ENCODE measurements around the gene GLMP.

The GLMP gene, protein sequence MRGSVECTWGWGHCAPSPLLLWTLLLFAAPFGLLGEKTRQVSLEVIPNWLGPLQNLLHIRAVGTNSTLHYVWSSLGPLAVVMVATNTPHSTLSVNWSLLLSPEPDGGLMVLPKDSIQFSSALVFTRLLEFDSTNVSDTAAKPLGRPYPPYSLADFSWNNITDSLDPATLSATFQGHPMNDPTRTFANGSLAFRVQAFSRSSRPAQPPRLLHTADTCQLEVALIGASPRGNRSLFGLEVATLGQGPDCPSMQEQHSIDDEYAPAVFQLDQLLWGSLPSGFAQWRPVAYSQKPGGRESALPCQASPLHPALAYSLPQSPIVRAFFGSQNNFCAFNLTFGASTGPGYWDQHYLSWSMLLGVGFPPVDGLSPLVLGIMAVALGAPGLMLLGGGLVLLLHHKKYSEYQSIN

GRCh38 chr1:156295391-156295947, at the start of gene GLMP:
GLMP (minus strand) TSS chr1:156295679; CDS start chr1:156295645, 34 bp downstream.
- Mint-ChIP-seq H3K4me3 (peak within 1 kb of the TSS; percentile 89), H3K4me1 (peaks cover 28% of the 10 kb centered on the region), H3K27ac (no peak within 1 kb of the TSS), H3K9me3 (no peaks in the 10 kb centered on the region), H3K36me3 (ENCODE audit: low read depth) (no peaks in the 10 kb centered on the region), H3K27me3 (ENCODE audit: low read depth, poor library complexity) (peaks cover 15% of the 10 kb centered on the region)
- TF ChIP-seq CTCF (IDR thresholded peaks at IDR 0.05) = no peak
- peak; percentile 32 for DNase-seq

DNA sequence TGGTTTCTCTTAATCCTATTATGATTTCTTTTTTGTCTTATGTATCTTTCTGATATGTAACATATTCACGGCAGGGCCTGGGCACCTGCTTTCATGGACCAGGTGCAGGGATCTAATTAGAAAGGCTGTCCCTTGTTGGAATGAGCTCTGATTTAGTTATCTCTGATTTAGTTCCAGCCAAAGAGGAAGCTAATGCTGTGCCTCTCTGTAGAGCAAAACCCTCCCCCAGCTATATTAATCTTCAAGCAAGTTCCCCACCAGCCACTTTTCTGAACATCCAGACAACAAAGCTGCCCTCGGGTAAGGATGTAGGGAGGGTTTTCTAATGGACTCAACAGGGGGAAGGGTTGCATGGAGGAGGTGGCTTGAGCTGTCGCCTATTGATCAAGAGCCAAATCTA, 48.9 kb upstream of the GLMP start:
- Mint-ChIP-seq H3K36me3 (ENCODE audit: low read depth) (no peaks in the 10 kb centered on the region), H3K9me3 (no peaks in the 10 kb centered on the region), H3K4me3 (no peak overlapping the region), H3K4me1 (no peaks in the 10 kb centered on the region), H3K27ac (no peak overlapping the region), H3K27me3 (ENCODE audit: low read depth, poor library complexity) (peaks cover 45% of the 10 kb centered on the region)
- no peak for TF ChIP-seq CTCF (IDR thresholded peaks at IDR 0.05)
- no peak for DNase-seq

DNA sequence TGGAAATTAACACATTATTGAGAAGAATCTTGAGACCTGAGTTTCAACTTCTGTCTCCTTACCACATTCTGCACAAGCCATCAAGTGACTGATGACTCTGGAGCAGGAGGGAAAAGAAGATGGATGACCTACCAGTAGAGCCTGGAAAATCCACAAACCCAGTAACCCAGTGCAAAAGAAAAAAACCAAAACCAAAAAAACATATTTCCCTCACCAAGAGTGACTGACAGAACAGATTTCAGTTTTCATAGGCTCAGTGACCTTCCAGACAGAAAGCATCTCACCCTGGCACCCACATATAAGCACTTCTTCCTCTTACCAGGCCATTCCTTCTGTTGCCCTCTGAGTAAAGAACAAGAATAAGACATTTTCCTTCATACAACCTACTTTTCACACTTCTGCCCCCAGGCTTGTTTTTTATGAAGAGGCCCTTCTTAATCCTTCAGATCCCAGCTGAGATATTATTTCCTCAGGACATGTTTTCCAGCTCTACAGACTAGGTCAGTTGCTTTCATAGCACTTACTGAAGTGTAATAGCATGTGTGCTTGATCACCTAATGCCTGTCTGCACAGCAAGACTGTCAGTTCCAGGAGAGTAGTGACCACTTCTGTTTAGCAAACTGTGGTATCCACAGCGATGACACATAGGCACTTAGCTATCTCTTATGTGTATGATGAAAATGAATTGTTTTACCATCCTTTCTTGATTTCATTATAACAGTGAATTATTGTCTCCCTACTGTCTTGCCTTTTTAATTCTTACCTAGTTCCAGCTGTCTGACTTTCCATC, 46.9 kb upstream of the GLMP start:
- DNase-seq = no peak
- no peak overlapping the region for H3K27ac Mint-ChIP-seq
- TF ChIP-seq CTCF (IDR thresholded peaks at IDR 0.05) = no peak
- H3K36me3 Mint-ChIP-seq (ENCODE audit: low read depth) = no peaks in the 10 kb centered on the region
- peaks cover 31% of the 10 kb centered on the region for H3K27me3 Mint-ChIP-seq (ENCODE audit: low read depth, poor library complexity)
- no peak overlapping the region for H3K4me3 Mint-ChIP-seq
- no peaks in the 10 kb centered on the region for H3K9me3 Mint-ChIP-seq
- H3K4me1 Mint-ChIP-seq = peaks cover 3% of the 10 kb centered on the region

DNA sequence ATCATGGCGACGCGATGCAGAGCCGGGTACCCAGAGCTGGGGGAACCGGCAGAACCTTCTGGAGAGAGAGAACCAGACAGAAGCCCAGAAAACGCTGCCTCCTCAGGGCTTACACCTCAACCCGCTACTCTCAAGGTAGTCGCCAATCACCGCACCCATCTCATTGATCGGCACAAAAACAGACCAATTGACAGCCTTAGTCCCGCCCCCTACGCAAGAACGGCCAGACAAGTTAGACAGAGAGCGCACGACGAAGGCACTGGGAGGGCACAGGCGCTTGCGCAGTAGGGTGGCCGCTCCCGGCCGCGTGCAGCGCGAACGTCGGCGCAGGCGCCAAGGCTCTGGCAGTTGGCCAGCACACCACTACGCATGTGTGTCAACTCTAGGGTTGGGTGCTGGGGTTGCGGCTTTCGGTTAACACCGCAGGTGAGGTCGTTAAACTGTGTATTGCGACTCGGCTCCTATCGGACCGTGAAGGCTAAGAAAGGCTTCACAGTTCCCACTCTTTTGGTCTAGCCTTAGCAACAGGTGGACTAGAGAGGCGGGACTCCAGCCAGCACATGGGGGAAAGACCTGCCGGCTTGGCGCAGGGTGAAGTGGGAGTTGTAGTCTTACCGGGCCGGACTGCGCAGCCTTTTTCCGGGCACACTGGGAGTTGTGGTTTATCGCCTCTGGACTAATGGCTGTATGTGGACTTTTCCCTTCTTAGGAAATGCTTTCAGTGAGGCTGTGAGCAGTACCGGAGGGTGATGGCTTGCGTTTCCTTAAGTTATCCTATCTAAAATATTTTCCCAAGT, 42.9 kb upstream of the GLMP start, which contains the start of the genes CCT3 and TSACC:
Gene CCT3 (minus strand): TSS at position 113 of the 797 bp plus-strand sequence. CDS start 108 bp downstream, at position 5.
Gene TSACC (plus strand): TSS at position 347 of the 797 bp plus-strand sequence. CDS start 1,232 bp downstream, outside the sequence.
- DNase-seq = peak; percentile 99
- H3K36me3 Mint-ChIP-seq (ENCODE audit: low read depth) = peaks cover 27% of the 10 kb centered on the region
- TF ChIP-seq CTCF (IDR thresholded peaks at IDR 0.05) = no peak
- H3K4me3 Mint-ChIP-seq = peak within 1 kb of the TSS; percentile 100
- H3K27me3 Mint-ChIP-seq (ENCODE audit: low read depth, poor library complexity) = no peaks in the 10 kb centered on the region
- H3K9me3 Mint-ChIP-seq = no peaks in the 10 kb centered on the region
- H3K27ac Mint-ChIP-seq = peak within 1 kb of the TSS; percentile 96
- peaks cover 30% of the 10 kb centered on the region for H3K4me1 Mint-ChIP-seq

DNA sequence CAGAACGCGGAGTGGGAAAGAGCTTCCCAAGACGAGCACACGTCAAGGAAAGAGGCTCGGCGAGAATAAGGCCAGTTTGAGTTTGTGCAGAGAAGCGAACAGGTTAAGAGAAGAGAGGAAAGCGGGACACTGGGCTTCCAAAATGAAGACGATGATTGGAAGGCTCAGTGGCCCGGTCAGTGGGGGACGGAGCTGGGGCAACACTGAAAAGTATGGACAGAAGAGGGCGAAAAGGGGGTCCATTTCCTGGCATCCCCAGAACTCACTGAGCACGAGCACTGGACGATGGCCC, 42.4 kb upstream of the GLMP start:
- peaks cover 32% of the 10 kb centered on the region for H3K36me3 Mint-ChIP-seq (ENCODE audit: low read depth)
- no peaks in the 10 kb centered on the region for H3K9me3 Mint-ChIP-seq
- no peak for DNase-seq
- peak overlapping the region; percentile 100 for H3K4me3 Mint-ChIP-seq
- no peak for TF ChIP-seq CTCF (IDR thresholded peaks at IDR 0.05)
- no peaks in the 10 kb centered on the region for H3K27me3 Mint-ChIP-seq (ENCODE audit: low read depth, poor library complexity)
- H3K4me1 Mint-ChIP-seq = peaks cover 30% of the 10 kb centered on the region
- peak overlapping the region; percentile 96 for H3K27ac Mint-ChIP-seq
